ENCODE data around the gene LMAN2.
"Not testable (repeated sequence)": the region's sequence is repeated elsewhere in the genome, so short reads cannot be mapped to it uniquely, and the experiment has no call there.

- TF ChIP-seq CTCF, POLR2A (IDR thresholded peaks at IDR 0.05): not testable (repeated sequence)
Measured at GRCh38 chr5:177360740-177361139, 9.3 kb upstream of the LMAN2 start.
